ENCODE measurements around the gene MYCN. TPM values are rescaled to one million over a fixed set of nuclear protein-coding genes. Genes with fewer than 3 reads are reported as not detected.

The MYCN gene
- total and polyA plus RNA-seq, 2 of the 4 experiments (the other 2 are of a cell fraction): not detected

- H2BK5ac ChIP-seq (ENCODE audit: low read depth, low read length, poor library complexity, severe bottlenecking): no peak overlapping the region
- no peak for TF ChIP-seq ELK1 (IDR thresholded peaks at IDR 0.05; ENCODE audit: borderline replicate concordance, low read depth, low read length)
- TF ChIP-seq MXI1 (IDR thresholded peaks at IDR 0.05; ENCODE audit: borderline replicate concordance, low read depth, low read length): no peak
- TF ChIP-seq MAFK (IDR thresholded peaks at IDR 0.05; ENCODE audit: low read depth, low read length): no peak
- TF ChIP-seq CHD1 (IDR thresholded peaks at IDR 0.05; ENCODE audit: low read depth, low read length): no peak
- TF ChIP-seq RFX5 (IDR thresholded peaks at IDR 0.05; ENCODE audit: low read depth, low read length): no peak
- TF ChIP-seq RAD21 (IDR thresholded peaks at IDR 0.05; ENCODE audit: low read length): no peak
- no peak for TF ChIP-seq BHLHE40 (IDR thresholded peaks at IDR 0.05; ENCODE audit: low read depth, low read length)
- no peak for TF ChIP-seq RCOR1 (IDR thresholded peaks at IDR 0.05; ENCODE audit: insufficient replicate concordance, low read length)
- TF ChIP-seq FOS (IDR thresholded peaks at IDR 0.05; ENCODE audit: low read depth, low read length): no peak
- TF ChIP-seq POLR2A (IDR thresholded peaks at IDR 0.05; ENCODE audit: low read depth, low read length): no peak
- no peak for TF ChIP-seq SMC3 (IDR thresholded peaks at IDR 0.05; ENCODE audit: low read depth, low read length)
- TF ChIP-seq CEBPB (IDR thresholded peaks at IDR 0.05; ENCODE audit: low read depth, low read length): no peak
- no peak for TF ChIP-seq MAZ (IDR thresholded peaks at IDR 0.05; ENCODE audit: borderline replicate concordance, low read depth, low read length)
- 38% methylated on average over 4 of the region's 7 CpGs; no CpG with 5 or more reads in 1 of the 2 experiments for WGBS, 2 experiments (ENCODE audit: extremely low coverage in 2 of 2, insufficient read length in 1 of 2)
- no peak overlapping the region for H4K8ac ChIP-seq (ENCODE audit: low read depth in 2 of 2, low read length in 2 of 2)
- H3K56ac ChIP-seq (ENCODE audit: extremely low read depth, insufficient read depth, low read length): no peak overlapping the region
- no peaks in the 10 kb centered on the region for H3K36me3 ChIP-seq (ENCODE audit: control insufficient read depth, insufficient read depth, low read length)
- no peak overlapping the region for H3K14ac ChIP-seq (replicated peaks; ENCODE audit: low read depth, low read length)
- no peak overlapping the region for H2BK15ac ChIP-seq (ENCODE audit: low read depth, low read length)
- ATAC-seq (ENCODE audit: low read depth) (no peak), DNase-seq (no peak)
- H3K27me3 ChIP-seq (ENCODE audit: control insufficient read depth, insufficient read depth, low read length): no peaks in the 10 kb centered on the region
- H2AK5ac ChIP-seq (ENCODE audit: low read depth, low read length): no peak overlapping the region
- intact Hi-C loops (cut with micrococcal nuclease) (no loop called here), in situ Hi-C loops (cut with MboI; ENCODE audit: low sequenced_read_pairs) (no loop called here), dilution Hi-C loops (cut with HindIII; ENCODE audit: low sequenced_read_pairs, unreplicated experiment) (no loop called here)
- no peaks in the 10 kb centered on the region for H3K9me1 ChIP-seq (ENCODE audit: insufficient read depth, low read length)
- H3K4me2 ChIP-seq (ENCODE audit: low read depth, low read length): no peak overlapping the region
- H3K18ac ChIP-seq (ENCODE audit: low read depth, low read length): no peak overlapping the region
- H3K4me1 ChIP-seq (ENCODE audit: control insufficient read depth, insufficient read depth, low read length): no peaks in the 10 kb centered on the region
- no peak overlapping the region for H3K9ac ChIP-seq (ENCODE audit: low read depth, low read length)
- no peak overlapping the region for H3K4ac ChIP-seq (ENCODE audit: low read depth, low read length)
- no peak overlapping the region for H3K27ac ChIP-seq (ENCODE audit: insufficient read depth, low read length)
- H2AK9ac ChIP-seq (replicated peaks; ENCODE audit: low read depth, low read length, poor library complexity): no peak overlapping the region
- H2AFZ ChIP-seq (replicated peaks; ENCODE audit: low read length, poor library complexity): no peak overlapping the region
- H2BK120ac ChIP-seq (ENCODE audit: low read depth, low read length): no peak overlapping the region
- no peaks in the 10 kb centered on the region for H3K79me1 ChIP-seq (ENCODE audit: low read depth in 1 of 2, low read length in 2 of 2)
- H3K9me3 ChIP-seq (ENCODE audit: control insufficient read depth, insufficient read depth, low read length): peaks cover 28% of the 10 kb centered on the region
- no TSS peak for BruUV-seq (replicated peaks)
- no peaks in the 10 kb centered on the region for H4K20me1 ChIP-seq (ENCODE audit: insufficient read depth, low read length)
- H4K5ac ChIP-seq (ENCODE audit: low read depth, low read length): no peak overlapping the region
- H3K23ac ChIP-seq (ENCODE audit: low read depth, low read length): no peak overlapping the region
- no peak overlapping the region for H4K91ac ChIP-seq (ENCODE audit: insufficient read depth, low read depth, low read length)
- no peak overlapping the region for H2BK20ac ChIP-seq (ENCODE audit: low read depth, low read length)
- no peak overlapping the region for H3K4me3 ChIP-seq (ENCODE audit: insufficient read depth, low read depth, low read length)
- ChIA-PET POLR2A (ENCODE audit: unreplicated experiment) (no interaction called here), CTCF (no interaction called here)
Measured at GRCh38 chr2:15993666-15994065, 53.3 kb downstream of the MYCN start.
